ENCODE results near the gene UQCC2.

The UQCC2 gene

DNA sequence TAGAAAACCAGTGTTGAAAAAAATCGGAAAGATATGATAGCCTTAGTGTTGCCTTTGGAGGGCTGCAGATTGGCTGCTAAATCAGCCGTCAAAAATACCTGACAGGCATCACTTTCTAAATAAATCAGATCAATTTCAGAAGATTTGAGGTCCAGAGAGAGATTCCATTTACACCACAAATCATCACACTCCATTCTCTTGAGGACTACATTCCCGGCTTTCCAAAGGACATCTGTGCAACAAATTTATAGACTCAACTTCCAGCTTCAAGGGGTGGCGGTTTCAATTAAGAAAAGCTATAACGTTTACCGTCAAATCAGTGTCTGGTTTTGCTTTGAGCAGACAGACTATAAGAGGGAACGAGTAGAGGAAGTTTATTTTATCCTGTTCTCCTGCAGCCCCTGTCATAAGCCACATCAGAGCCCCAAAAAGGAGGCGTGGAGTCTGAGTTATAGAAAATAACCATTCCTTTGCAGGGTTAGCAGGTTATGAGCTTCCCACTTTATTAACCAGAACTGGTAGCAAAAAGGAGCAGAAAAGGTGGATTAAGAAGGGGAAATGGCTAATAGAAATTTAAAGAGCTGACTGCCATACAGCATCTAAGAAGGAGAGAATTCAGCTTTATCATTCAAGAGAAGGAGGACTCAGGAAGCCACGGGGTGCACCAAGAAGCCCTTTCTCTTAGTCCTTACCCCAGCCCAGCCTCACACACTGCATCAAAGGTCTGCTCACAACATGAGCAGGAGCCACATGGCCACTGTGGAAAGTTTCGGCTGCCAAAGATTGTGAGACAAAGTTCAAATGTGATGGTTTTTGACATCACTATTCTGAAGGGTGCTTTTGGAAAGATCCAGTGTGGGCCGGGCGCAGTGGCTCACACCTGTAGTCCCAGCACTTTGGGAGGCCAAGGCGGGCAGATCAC is 12.9 kb upstream of the UQCC2 start:
- DNase-seq, result no peak

DNA sequence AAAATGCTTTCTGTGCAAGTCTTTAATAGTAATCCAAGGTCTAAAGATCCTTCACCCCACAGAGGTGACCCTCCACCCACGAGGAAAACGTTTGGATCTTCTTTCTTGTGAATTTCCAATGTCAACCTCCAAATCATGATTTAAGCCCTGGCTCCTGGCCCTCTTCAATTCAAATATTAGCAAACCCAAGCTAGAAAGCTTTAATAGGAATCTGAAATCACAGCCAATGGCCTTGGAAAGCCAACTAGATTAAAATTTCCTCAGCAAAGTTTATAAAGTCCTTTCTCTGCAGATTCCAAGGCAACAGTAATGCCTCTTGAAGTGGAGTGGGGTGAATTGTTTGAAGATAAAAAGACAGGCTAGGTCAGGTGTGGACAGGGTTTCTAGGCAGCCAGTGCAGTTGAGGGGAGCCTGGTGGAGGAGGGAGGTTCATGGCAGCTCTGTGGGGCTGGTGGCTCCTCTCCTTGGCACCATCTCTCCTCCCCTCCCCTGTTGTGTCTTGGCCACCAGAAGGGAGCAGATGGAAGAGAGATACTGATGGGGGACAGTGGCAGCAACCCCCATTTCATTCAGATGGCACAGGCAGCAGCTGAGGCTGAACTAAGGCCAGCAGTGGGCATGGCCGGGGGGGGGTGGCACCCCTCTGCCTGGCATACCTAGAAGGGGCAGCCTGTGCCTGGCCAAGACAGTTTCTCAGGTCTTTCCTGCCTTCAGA is 12.0 kb upstream of the UQCC2 start:
- no peak for DNase-seq

GRCh38 chr6:33722103-33722623 is 10.7 kb upstream of the UQCC2 start:
- DNase-seq, result no peak

- no peak for DNase-seq
These were observed 10.0 kb upstream of the UQCC2 start for GRCh38 chr6:33721508-33721907.

DNA sequence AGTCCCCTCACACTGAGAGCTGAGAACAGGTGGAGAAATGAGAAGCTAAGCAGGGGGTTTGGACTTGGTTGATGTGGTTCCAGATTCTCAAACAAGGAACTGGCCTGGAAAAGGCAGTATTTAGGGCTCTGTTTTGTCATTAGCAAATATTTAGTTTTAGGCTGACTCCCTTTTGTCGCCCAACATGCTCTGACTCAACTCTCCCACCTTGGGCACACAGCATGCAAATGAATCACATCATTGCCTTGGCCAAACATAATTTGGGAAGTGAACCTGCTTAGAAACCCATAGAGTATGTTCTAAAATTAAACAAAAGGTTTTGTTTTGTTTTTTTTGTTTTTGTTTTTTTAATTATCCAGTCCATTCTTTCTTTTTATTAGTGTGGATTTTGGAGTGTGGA is 9.5 kb upstream of the UQCC2 start:
- no peak for DNase-seq

GRCh38 chr6:33719326-33719987 is 8.0 kb upstream of the UQCC2 start:
- DNase-seq, result no peak

GRCh38 chr6:33718713-33719112 is 7.2 kb upstream of the UQCC2 start:
- DNase-seq, result no peak

DNA sequence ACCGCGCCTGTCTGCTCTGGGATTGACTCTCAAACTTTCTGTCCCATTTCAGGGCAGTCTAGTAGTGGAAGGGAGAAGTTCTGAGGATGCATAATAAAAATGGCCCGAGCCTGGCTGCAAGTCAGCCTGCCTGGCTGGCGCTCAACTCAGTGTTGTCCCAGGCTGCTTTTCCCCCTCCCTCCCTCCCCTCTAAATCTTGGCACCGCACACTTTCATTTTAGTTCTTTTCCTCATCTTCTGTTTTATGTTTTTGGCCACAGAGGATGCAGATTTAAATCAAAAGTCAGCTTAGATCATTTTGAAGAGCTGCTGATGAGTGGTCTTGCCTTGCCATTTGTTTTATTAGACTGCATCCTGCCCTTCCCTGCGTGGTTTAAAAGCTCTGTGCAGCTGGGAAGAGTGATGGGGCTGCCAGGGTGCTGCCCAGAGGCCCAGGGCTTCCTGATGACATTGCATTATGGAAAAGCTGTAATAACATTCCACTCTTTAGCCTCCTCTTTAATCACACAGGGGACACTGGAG is 6.5 kb upstream of the UQCC2 start:
- DNase-seq, result no peak

DNA sequence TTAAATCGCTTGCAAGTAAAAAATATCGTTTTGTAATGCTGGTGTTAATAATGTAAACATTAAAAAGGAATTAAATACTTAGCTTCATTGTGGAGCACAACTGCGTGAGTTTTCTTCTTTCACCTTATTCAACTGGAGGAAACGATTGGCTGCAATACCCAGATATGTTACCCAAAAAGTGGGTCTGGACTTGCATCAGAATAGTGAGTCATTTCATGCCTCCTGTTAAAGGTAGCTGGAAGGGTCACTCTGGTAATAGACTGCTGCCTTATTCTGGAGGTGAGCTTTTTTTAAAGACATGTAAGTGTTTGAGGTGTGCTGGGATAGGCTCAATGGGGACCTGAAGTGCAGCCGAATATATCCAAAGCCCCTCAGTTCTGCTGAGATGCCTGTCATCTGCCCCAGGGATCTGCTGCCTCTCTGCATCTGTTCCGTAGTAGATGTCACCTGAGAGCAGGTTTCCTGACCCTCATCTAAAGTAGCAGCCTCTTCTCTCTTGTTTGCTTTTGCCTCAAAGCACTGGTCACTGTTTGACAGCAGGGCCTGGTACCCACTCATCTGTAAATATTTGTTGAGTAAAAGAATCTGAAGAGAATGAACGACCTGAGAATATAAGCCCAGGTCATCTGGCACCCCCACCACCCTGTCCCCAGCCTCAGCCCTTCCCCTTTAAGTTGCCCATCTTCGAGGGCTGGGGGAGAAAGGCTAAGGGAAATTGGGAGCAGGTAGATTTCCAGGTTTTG is 5.6 kb upstream of the UQCC2 start:
- no peak for DNase-seq

DNA sequence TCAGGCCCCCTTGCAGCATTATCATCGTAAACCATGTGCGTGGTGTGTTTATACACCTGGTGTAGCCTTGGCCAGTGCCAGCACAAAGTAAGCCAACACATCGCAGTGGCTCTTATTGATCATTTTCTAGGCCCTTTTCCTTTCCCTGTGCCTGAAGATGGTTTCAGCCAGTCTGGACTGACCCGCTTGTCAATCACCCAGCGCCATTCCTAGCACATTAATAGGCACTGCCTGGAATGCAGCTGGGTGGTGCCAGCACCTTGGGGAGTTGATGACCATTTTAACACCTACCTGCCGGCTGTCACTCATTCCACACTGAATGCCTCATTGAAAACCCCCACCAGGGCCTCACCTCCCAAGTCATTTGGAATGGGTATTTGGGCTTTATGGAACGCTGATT is 4.9 kb upstream of the UQCC2 start:
- no peak for DNase-seq

DNA sequence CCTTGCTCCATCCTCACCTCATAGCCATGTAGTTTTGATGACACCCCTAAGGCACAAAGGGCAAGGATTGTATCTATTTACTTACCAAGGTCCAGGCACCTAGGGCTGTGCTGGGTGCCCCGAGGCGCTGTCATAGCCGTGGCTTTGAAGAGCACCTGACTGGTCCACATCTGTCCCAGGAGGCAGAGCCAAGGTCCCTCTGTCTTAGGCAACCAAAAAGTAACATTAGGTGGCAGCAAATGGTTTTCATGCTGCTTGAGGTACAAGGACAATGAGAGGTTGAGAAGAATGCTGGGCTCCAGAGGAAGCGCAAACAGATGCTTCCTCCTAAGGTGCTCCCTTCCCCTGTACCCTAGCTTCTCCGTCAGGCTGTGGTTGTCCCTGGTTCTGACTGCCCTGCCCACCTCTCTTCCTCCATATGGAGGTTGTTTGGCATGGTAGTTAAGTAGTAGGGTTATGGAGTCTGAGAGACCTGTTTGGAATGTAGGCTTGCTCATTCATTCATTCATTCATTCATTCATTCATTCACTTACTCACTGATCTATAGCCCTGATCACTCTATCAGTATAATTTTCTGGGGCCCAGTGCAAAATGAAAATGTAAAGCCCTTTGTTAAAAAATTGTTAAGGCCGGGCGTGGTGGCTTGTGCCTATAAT is 3.0 kb upstream of the UQCC2 start:
- DNase-seq, result no peak

GRCh38 chr6:33713786-33714185 is 2.3 kb upstream of the UQCC2 start:
- no peak for DNase-seq

GRCh38 chr6:33712914-33713313 is 1.4 kb upstream of the UQCC2 start:
- DNase-seq, result no peak

GRCh38 chr6:33710296-33711121 is 991 bp downstream of the UQCC2 start:
- DNase-seq, result no peak

GRCh38 chr6:33709605-33710295 is 1.8 kb downstream of the UQCC2 start:
- no peak for DNase-seq

- no peak for DNase-seq
These were observed 2.8 kb downstream of the UQCC2 start for GRCh38 chr6:33708516-33709204.

DNA sequence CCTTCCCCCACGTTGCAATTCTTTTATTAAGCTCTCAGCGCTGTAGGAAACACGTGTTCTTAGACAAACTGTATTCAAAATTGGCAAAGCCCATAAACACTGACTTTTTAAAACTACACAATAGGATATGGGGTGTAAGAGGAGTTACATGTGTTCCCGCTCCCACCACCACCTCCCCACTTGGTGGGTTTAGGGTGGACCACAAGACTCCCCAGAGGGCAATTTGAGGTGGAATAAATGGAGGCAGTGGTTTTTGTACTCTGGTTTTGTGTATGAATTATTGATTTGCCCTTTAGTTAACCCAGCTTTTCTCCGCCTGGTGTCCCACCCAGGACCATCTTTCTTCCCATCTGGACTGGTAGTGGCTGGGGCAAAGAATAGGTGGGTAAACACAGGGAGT is 3.7 kb downstream of the UQCC2 start:
- DNase-seq, result no peak

DNA sequence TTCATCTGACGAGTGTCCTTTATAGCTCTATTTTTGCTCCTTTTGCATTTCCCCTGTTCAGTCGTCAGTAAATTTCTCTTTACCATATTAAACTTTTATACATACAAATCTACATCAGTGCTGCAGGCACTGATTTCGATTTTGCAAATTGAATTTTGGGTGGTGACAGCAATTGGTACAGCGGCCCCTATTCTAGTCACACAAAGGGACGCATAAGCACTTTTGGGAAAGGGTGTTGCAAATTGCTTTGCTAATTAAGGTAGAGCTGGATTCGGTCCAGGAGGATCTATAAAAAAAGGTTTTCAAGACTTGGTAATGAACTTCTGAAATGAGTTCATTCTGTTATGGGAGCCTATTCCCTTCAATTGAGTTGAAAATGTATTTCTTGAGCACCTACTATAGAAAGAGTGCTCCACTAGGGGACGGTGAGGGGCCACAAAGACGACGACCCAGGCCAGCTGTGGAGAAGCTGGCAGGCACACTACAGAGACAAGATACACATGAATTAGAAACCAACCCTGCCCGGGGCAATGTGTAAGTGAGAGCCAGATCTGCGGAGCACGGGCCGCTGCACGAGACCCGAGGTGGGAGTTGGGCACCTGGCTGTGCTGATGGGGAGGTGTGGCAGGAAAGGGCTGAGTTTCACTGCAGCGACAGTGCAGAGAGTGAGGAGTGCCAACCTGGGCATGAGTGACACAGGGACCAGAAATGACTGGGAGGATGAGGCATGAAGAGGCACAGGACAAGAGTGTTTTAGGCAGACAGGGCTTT is 5.4 kb downstream of the UQCC2 start:
- no peak for DNase-seq

All from activated CD4-positive, alpha-beta T cell treated with anti-CD3 and anti-CD28 coated beads, Interleukin-2, amount 50 U/mL, for 4 hours (primary cell).